AG04449 (cell line): Measurements from ENCODE around the gene WDR64.
"Not testable (repeated sequence)": the region's sequence is repeated elsewhere in the genome, so short reads cannot be mapped to it uniquely, and the experiment has no call there.

Experiments used
- CTCF ChIA-PET: fragments of 350-600 bp; formaldehyde crosslinking; extraction: SDS; loops from one replicate; lab custom pipeline; 2021; ENCODE audit warnings: antibody characterized with exemption; lab: Yijun Ruan, JAX
- POLR2A ChIA-PET: fragments of 400-600, 350-600 bp; formaldehyde crosslinking; extraction: SDS; loops from one replicate; lab custom pipeline; 2020; ENCODE audit warnings: antibody characterized with exemption, inconsistent platforms; lab: Yijun Ruan, JAX
- DNase-seq: peaks from one replicate; pipeline ENCODE4 v3.0.0-alpha.2; 2010; ENCODE audit warnings: low read depth, low spot score
- H3K4me3 ChIP-seq: 2 replicates; pipeline ENCODE4 v1.5.1; 2011; ENCODE audit warnings: low read depth, mild to moderate bottlenecking, control low read depth, low read length
- CTCF ChIP-seq: IDR thresholded peaks from one replicate; pipeline ENCODE4 v1.5.1; 2011; ENCODE audit warnings: mild to moderate bottlenecking, moderate library complexity, low read length, control low read depth, inconsistent platforms; ENCODE audit not compliant: insufficient read depth; ENCODE audit errors: missing control alignments

Gene WDR64

GRCh38 chr1:241825581-241825980 is 173.5 kb downstream of the WDR64 start:
- CTCF ChIA-PET, result interaction anchor here (0.7 to 3.7 kb wide), 6 partner anchors 9 to 295 kb away, joined by 3 to 16 read pairs (median 3); no protein-coding TSS in a partner anchor
- DNase-seq, result no peak
- POLR2A ChIA-PET, result no interaction called here
- no peak overlapping the region for H3K4me3 ChIP-seq
- TF ChIP-seq CTCF, result no peak

DNA sequence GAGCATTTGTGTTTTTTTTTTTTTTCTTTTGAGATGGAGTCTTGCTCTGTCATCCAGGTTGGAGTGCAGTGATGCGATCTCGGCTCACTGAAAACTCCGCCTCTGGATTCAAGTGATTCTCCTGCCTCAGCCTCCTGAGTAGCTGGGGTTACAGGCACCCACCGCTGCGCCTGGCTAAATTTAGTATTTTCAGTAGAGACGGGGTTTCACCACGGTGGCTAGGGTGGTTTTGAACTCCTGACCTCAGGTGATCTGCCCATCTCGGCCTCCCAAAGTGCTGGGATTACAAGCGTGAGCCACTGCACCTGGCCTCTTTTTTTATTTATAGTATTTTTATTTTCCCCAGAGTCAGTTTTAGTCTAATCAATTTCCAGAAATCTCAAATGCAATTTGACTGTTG is 174.5 kb downstream of the WDR64 start:
- POLR2A ChIA-PET, DNase-seq, H3K4me3 ChIP-seq: not testable (repeated sequence)
- CTCF ChIA-PET, result interaction anchor here (1.0 kb wide), 1 partner anchor 10 kb away, joined by 3 read pairs; no protein-coding TSS in a partner anchor

- DNase-seq, result no peak
- ChIA-PET POLR2A (no interaction called here), CTCF (interaction anchor here (1.0 kb wide), 1 partner anchor 10 kb away, joined by 3 read pairs; no protein-coding TSS in a partner anchor)
- TF ChIP-seq CTCF, result no peak
- no peak overlapping the region for H3K4me3 ChIP-seq
Measured at GRCh38 chr1:241827264-241827663, 175.2 kb downstream of the WDR64 start.

DNA sequence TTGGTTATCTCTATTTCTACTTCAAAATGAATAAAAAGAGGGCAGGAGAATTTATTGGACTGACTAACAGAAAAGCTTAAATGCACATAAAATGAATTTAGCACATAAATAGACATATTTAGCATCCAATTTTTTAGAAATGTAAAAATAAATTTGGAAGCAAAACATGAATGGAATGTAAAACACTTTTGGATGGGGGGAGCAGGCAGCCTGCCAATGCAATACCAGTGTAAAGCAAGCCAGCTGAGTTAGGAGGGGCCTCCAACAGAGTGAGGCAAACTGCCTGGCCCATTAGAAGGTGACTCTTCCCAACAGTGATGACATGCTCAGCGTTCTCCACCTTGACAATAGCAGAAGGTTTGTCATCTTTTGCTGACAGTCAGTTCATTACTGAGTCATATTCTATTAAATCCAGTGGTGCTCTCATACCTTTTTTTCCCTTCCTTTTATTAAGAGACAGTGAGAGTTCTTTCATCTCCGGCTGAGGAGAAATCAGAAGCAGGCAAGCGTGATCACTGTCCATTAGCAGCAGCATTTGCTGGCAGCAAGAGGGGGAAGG is 176.5 kb downstream of the WDR64 start:
- TF ChIP-seq CTCF, result no peak
- no peak for DNase-seq
- no peak overlapping the region for H3K4me3 ChIP-seq
- ChIA-PET POLR2A (interaction anchor here (0.8 kb wide), 1 partner anchor 11 kb away, joined by 4 read pairs; no protein-coding TSS in a partner anchor), CTCF (interaction anchor here (1.0 to 1.5 kb wide), 2 partner anchors 217 to 296 kb away, joined by 3 to 10 read pairs; partner anchors contain the start of gene KMO)

GRCh38 chr1:241829468-241829867 is 177.4 kb downstream of the WDR64 start:
- CTCF ChIA-PET, result interaction anchor here (1.0 to 1.5 kb wide), 3 partner anchors 203 to 297 kb away, joined by 3 to 10 read pairs (median 5); partner anchors contain the start of gene KMO
- DNase-seq, result no peak

DNA sequence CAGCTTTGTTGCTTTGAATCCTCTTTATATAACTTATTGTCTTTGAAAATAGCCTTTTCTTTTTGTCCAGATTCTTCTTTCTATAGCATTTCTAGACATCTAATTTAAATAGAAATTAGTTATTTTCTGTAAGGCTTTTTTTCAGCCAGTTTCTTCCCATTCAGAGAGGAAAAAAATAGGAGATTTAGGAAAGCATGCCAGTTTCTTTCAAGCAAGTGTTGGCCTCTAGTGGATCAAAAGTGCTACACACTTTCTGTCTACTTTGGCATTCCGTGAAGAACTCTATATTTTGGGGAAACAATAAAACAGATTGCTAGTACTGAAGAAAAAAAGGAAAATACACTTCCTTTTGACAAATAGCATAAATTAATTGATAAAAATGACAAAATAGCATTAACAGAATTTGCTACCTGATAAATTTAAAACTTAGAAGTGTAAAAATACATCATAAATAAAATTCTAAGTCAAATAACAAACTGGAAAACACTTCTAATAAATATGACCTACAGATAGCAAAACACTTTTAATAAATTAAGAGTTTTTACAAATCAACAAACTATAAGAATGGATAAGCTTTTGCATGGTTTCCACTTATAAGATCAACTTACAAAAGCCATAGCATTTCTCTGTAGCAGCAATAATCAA is 182.8 kb downstream of the WDR64 start:
- ChIA-PET POLR2A (no interaction called here), CTCF (interaction anchor here (0.6 to 4.4 kb wide), 21 partner anchors 9 to 325 kb away, joined by 3 to 73 read pairs (median 4); partner anchors contain the start of genes CHML, EXO1, KMO and OPN3)
- no peak for DNase-seq
- H3K4me3 ChIP-seq, result no peak overlapping the region
- peak; percentile 64 for TF ChIP-seq CTCF

More at GRCh38 chr1:241829468-241829867, 177.4 kb downstream of the WDR64 start:
- no peak for TF ChIP-seq CTCF
- H3K4me3 ChIP-seq, result no peak overlapping the region
- POLR2A ChIA-PET, result no interaction called here
